Measurements from ENCODE around the gene MDC1. TPM values are rescaled to one million over a fixed set of nuclear protein-coding genes. Genes with fewer than 3 reads are reported as not detected.
A peak's percentile ranks its signal among the peaks of the same experiment; 100 is the strongest.

The MDC1 gene
- total and polyA plus RNA-seq, 2 of the 13 experiments (the other 11 are each of a cell fraction or from before 2014, with no cell fraction given), result 8.4 to 14.0 TPM

DNA sequence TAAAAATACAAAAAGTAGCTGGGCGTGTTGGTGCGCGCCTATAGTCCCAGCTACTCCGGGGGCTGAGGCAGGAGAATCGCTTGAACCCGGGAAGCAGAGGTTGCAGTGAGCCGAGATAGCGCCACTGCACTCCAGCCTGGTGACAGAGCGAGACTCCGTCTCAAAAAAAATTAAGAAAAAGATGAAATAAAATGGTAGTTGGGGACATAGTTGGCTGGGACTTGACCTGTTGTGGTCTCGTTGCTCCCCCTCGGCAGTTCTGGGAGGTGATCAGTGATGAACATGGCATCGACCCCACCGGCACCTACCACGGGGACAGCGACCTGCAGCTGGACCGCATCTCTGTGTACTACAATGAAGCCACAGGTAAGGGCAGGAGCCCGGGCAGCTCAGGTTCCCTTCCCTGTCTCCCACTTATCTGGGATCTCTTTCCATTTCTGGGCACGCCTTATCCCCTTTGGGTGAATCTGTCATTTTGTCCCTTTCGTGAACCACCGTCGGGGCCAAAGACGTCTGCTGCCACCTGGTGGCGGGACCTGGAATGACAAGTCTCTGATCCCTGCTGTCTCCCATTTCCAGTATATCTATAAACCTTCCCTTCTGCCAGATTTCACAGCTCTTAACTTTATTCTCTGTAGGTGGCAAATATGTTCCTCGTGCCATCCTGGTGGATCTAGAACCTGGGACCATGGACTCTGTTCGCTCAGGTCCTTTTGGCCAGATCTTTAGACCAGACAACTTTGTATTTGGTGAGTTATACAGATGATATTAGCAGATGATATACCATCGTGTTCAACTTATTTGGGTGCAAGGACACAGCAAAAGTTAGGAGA, 5.4 kb upstream of the MDC1 start (continued):
- TF ChIP-seq ZSCAN31 (CRISPR knock-in tag; IDR thresholded peaks at IDR 0.05; ENCODE audit: low read depth) (0 out of 2 replicates have a peak, but pooled peaks have one; percentile 43), ZNF768 (CRISPR knock-in tag; IDR thresholded peaks at IDR 0.05) (no peak), NFRKB (IDR thresholded peaks at IDR 0.05) (no peak), ZNF292 (CRISPR knock-in tag; IDR thresholded peaks at IDR 0.05; ENCODE audit: borderline replicate concordance, low read depth) (no peak), ZNF607 (CRISPR knock-in tag; IDR thresholded peaks at IDR 0.05; ENCODE audit: borderline replicate concordance) (peak; percentile 31; the same call in 1 of the 2 replicates), ZNF770 (CRISPR knock-in tag; IDR thresholded peaks at IDR 0.05) (peak; percentile 26; the same call in 1 of the 2 replicates), ZNF781 (CRISPR knock-in tag; IDR thresholded peaks at IDR 0.05; ENCODE audit: borderline replicate concordance, not compliant biosample characterization) (no peak), SMAD3 (CRISPR knock-in tag; IDR thresholded peaks at IDR 0.05) (peak; percentile 69; the same call in 1 of the 2 replicates), NFIC (IDR thresholded peaks at IDR 0.05; ENCODE audit: low read length) (peak; percentile 29; the same call in 1 of the 2 replicates), XRCC5 (optimal IDR thresholded peaks at IDR 0.05; ENCODE audit: low read length) (peak; percentile 65), PRMT3 (CRISPR knock-in tag; IDR thresholded peaks at IDR 0.05; ENCODE audit: borderline replicate concordance, low read depth) (no peak), KLF16 (CRISPR knock-in tag; IDR thresholded peaks at IDR 0.05) (peak in 1 of 2 experiments; percentile 60; a peak in 1 of 4 replicates), RBM22 (optimal IDR thresholded peaks at IDR 0.05; ENCODE audit: low read length) (peak; percentile 40), YY1 (IDR thresholded peaks at IDR 0.05; ENCODE audit: insufficient read depth, insufficient replicate concordance, low read depth, low read length) (peak; percentile 63), ZNF546 (CRISPR knock-in tag; conservative IDR thresholded peaks at IDR 0.05) (peak; percentile 80), ZFP36L1 (CRISPR knock-in tag; IDR thresholded peaks at IDR 0.05) (0 out of 2 replicates have a peak, but pooled peaks have one; percentile 69), RAD51 (IDR thresholded peaks at IDR 0.05; ENCODE audit: borderline replicate concordance) (no peak), CREM (IDR thresholded peaks at IDR 0.05) (no peak), CREM (CRISPR knock-in tag; IDR thresholded peaks at IDR 0.05) (no peak), ZNF549 (CRISPR knock-in tag; IDR thresholded peaks at IDR 0.05) (no peak), ZNF598 (CRISPR knock-in tag; IDR thresholded peaks at IDR 0.05; ENCODE audit: borderline replicate concordance) (0 out of 2 replicates have a peak, but pooled peaks have one; percentile 19), ZNF564 (CRISPR knock-in tag; IDR thresholded peaks at IDR 0.05) (no peak)
- TF ChIP-seq, protein P1, sequence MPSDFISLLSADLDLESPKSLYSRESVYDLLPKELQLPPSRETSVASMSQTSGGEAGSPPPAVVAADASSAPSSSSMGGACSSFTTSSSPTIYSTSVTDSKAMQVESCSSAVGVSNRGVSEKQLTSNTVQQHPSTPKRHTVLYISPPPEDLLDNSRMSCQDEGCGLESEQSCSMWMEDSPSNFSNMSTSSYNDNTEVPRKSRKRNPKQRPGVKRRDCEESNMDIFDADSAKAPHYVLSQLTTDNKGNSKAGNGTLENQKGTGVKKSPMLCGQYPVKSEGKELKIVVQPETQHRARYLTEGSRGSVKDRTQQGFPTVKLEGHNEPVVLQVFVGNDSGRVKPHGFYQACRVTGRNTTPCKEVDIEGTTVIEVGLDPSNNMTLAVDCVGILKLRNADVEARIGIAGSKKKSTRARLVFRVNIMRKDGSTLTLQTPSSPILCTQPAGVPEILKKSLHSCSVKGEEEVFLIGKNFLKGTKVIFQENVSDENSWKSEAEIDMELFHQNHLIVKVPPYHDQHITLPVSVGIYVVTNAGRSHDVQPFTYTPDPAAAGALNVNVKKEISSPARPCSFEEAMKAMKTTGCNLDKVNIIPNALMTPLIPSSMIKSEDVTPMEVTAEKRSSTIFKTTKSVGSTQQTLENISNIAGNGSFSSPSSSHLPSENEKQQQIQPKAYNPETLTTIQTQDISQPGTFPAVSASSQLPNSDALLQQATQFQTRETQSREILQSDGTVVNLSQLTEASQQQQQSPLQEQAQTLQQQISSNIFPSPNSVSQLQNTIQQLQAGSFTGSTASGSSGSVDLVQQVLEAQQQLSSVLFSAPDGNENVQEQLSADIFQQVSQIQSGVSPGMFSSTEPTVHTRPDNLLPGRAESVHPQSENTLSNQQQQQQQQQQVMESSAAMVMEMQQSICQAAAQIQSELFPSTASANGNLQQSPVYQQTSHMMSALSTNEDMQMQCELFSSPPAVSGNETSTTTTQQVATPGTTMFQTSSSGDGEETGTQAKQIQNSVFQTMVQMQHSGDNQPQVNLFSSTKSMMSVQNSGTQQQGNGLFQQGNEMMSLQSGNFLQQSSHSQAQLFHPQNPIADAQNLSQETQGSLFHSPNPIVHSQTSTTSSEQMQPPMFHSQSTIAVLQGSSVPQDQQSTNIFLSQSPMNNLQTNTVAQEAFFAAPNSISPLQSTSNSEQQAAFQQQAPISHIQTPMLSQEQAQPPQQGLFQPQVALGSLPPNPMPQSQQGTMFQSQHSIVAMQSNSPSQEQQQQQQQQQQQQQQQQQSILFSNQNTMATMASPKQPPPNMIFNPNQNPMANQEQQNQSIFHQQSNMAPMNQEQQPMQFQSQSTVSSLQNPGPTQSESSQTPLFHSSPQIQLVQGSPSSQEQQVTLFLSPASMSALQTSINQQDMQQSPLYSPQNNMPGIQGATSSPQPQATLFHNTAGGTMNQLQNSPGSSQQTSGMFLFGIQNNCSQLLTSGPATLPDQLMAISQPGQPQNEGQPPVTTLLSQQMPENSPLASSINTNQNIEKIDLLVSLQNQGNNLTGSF (CRISPR knock-in tag; IDR thresholded peaks at IDR 0.05), result 0 out of 2 replicates have a peak, but pooled peaks have one; percentile 43

Data from HepG2 (cell line).